Measurements from ENCODE around the gene ARHGAP31.
A peak's percentile ranks its signal among the peaks of the same experiment; 100 is the strongest.

Gene ARHGAP31

DNA sequence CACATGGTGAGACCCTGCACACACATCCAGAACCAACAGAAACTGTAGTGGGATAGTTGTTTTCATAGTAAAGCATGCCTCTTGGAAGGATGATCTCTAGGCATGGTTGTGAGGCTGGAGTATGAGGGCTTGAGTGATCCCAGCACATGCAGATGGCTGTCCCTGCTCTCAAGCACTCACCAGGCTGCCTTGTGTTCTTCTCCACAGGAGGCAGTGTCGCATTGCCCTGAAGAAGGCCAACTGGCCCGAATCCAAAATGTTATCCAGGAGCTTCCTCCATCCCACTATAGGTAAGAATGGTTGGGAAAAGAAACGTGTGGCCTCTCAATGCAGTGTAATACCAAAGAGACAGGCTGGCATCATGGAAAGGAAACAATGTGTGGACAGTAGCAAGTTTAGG is 86.5 kb downstream of the ARHGAP31 start:
- TF ChIP-seq SP1 (IDR thresholded peaks at IDR 0.05) = no peak
- ChIA-PET CTCF (interaction anchor here (0.8 kb wide), 1 partner anchor 20 kb away, joined by 3 read pairs; no protein-coding TSS in a partner anchor), POLR2A (no interaction called here)
- DNase-seq (ENCODE audit: extremely low spot score) = peak; percentile 19

DNA sequence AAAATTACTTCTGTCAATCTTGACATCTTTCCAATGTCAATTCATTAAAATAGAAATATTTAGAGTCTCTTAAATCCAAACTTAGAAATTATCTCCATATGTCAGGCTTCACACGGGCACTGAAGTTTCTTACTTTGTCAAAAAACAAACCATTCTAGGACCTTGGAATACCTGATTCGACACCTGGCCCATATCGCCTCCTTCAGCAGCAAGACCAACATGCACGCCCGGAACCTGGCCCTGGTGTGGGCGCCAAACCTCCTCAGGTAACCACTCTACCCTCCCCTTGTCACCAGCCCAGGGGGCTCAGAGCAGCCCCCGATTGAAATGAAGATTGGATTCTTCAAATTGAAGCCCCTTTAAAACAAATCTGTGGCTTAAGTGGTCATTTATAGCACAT is 88.0 kb downstream of the ARHGAP31 start:
- no peak for DNase-seq (ENCODE audit: extremely low spot score)
- TF ChIP-seq CTBP1 (IDR thresholded peaks at IDR 0.05; ENCODE audit: borderline replicate concordance) = no peak
- TF ChIP-seq, protein P1, sequence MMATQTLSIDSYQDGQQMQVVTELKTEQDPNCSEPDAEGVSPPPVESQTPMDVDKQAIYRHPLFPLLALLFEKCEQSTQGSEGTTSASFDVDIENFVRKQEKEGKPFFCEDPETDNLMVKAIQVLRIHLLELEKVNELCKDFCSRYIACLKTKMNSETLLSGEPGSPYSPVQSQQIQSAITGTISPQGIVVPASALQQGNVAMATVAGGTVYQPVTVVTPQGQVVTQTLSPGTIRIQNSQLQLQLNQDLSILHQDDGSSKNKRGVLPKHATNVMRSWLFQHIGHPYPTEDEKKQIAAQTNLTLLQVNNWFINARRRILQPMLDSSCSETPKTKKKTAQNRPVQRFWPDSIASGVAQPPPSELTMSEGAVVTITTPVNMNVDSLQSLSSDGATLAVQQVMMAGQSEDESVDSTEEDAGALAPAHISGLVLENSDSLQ (IDR thresholded peaks at IDR 0.05) = no peak
- no peak for TF ChIP-seq FOXA1 (IDR thresholded peaks at IDR 0.05)
- no peak for TF ChIP-seq HDGF (IDR thresholded peaks at IDR 0.05; ENCODE audit: borderline replicate concordance)
- TF ChIP-seq SUZ12 (IDR thresholded peaks at IDR 0.05) = no peak
- no peak for TF ChIP-seq NFRKB (IDR thresholded peaks at IDR 0.05)
- TF ChIP-seq ZNF384 (IDR thresholded peaks at IDR 0.05) = no peak
- TF ChIP-seq LEF1 (IDR thresholded peaks at IDR 0.05; ENCODE audit: borderline replicate concordance) = no peak
- TF ChIP-seq TARDBP (IDR thresholded peaks at IDR 0.05) = no peak
- no peak for TF ChIP-seq BHLHE40 (IDR thresholded peaks at IDR 0.05; ENCODE audit: borderline replicate concordance)
- no peak for TF ChIP-seq L3MBTL2 (conservative IDR thresholded peaks at IDR 0.05)
- TF ChIP-seq ELF4 (IDR thresholded peaks at IDR 0.05) = no peak
- TF ChIP-seq SP1 (IDR thresholded peaks at IDR 0.05) = no peak
- TF ChIP-seq FOXK2 (IDR thresholded peaks at IDR 0.05) = no peak
- no peak for TF ChIP-seq ARNT (IDR thresholded peaks at IDR 0.05)
- TF ChIP-seq FOXM1 (IDR thresholded peaks at IDR 0.05; ENCODE audit: borderline replicate concordance) = no peak
- CTCF ChIA-PET = no interaction called here
- POLR2A ChIA-PET = no interaction called here

DNA sequence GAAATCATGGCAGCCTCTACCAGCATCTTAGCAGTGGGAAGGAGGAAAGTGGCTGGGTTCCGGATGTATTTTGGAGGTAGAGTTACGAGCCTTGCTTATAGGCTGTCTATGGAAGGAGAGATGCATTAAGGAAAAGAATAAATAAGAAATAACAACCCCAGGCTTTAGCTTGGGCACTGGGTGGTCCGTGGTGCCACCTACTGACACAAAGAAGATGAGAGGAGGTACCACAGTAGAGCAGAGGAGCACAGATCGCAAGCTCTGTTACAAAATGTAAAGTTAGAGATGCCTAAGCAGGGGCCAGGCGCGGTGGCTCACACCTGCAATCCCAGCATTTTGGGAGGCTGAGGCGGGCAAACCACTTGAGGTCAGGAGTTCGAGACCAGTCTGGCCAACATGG is 94.4 kb downstream of the ARHGAP31 start:
- ChIA-PET CTCF (no interaction called here), POLR2A (no interaction called here)
- no peak for DNase-seq (ENCODE audit: extremely low spot score)
- TF ChIP-seq LEF1 (IDR thresholded peaks at IDR 0.05; ENCODE audit: borderline replicate concordance) (no peak), TARDBP (IDR thresholded peaks at IDR 0.05) (no peak), SUZ12 (IDR thresholded peaks at IDR 0.05) (no peak), ZNF384 (IDR thresholded peaks at IDR 0.05) (no peak), L3MBTL2 (conservative IDR thresholded peaks at IDR 0.05) (no peak), BHLHE40 (IDR thresholded peaks at IDR 0.05; ENCODE audit: borderline replicate concordance) (no peak), HDGF (IDR thresholded peaks at IDR 0.05; ENCODE audit: borderline replicate concordance) (no peak), FOXM1 (IDR thresholded peaks at IDR 0.05; ENCODE audit: borderline replicate concordance) (no peak), FOXK2 (IDR thresholded peaks at IDR 0.05) (no peak), ARNT (IDR thresholded peaks at IDR 0.05) (no peak), FOXA1 (IDR thresholded peaks at IDR 0.05) (no peak), SP1 (IDR thresholded peaks at IDR 0.05) (no peak), CTBP1 (IDR thresholded peaks at IDR 0.05; ENCODE audit: borderline replicate concordance) (no peak), ELF4 (IDR thresholded peaks at IDR 0.05) (no peak), NFRKB (IDR thresholded peaks at IDR 0.05) (no peak)
- TF ChIP-seq, protein P1 (IDR thresholded peaks at IDR 0.05) = no peak

DNA sequence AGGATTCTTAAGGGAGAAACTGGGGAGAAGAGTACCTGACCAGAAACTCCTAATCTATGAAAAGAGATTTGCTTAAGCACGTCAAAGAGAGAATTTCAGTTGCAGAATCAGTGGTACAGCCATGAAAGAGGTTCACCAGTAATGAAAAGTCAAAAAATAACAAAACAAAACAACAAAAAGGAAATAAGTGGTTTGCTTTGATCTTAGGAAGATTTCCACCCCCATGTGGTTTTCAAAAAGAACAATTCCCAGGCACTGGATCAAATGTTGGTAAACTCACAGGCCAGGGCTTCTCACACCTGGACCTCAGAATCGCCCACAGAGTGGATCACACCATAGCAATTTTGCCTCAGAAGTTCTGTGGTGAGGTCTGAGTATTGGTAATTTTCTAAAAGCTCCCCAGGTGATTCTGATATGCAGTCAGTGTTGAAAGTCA is 101.8 kb downstream of the ARHGAP31 start:
- no peak for TF ChIP-seq FOXA1 (IDR thresholded peaks at IDR 0.05)
- no peak for TF ChIP-seq FOXK2 (IDR thresholded peaks at IDR 0.05)
- no peak for TF ChIP-seq LEF1 (IDR thresholded peaks at IDR 0.05; ENCODE audit: borderline replicate concordance)
- no peak for TF ChIP-seq BHLHE40 (IDR thresholded peaks at IDR 0.05; ENCODE audit: borderline replicate concordance)
- no peak for TF ChIP-seq HDGF (IDR thresholded peaks at IDR 0.05; ENCODE audit: borderline replicate concordance)
- TF ChIP-seq ELF4 (IDR thresholded peaks at IDR 0.05) = no peak
- no peak for TF ChIP-seq SUZ12 (IDR thresholded peaks at IDR 0.05)
- TF ChIP-seq L3MBTL2 (conservative IDR thresholded peaks at IDR 0.05) = no peak
- TF ChIP-seq ARNT (IDR thresholded peaks at IDR 0.05) = no peak
- TF ChIP-seq TARDBP (IDR thresholded peaks at IDR 0.05) = no peak
- TF ChIP-seq, protein P1 (IDR thresholded peaks at IDR 0.05) = no peak
- TF ChIP-seq ZNF384 (IDR thresholded peaks at IDR 0.05) = no peak
- no peak for TF ChIP-seq CTBP1 (IDR thresholded peaks at IDR 0.05; ENCODE audit: borderline replicate concordance)
- TF ChIP-seq SP1 (IDR thresholded peaks at IDR 0.05) = no peak
- no peak for TF ChIP-seq FOXM1 (IDR thresholded peaks at IDR 0.05; ENCODE audit: borderline replicate concordance)
- TF ChIP-seq NFRKB (IDR thresholded peaks at IDR 0.05) = no peak
- CTCF ChIA-PET = no interaction called here
- POLR2A ChIA-PET = no interaction called here
- DNase-seq (ENCODE audit: extremely low spot score) = no peak

DNA sequence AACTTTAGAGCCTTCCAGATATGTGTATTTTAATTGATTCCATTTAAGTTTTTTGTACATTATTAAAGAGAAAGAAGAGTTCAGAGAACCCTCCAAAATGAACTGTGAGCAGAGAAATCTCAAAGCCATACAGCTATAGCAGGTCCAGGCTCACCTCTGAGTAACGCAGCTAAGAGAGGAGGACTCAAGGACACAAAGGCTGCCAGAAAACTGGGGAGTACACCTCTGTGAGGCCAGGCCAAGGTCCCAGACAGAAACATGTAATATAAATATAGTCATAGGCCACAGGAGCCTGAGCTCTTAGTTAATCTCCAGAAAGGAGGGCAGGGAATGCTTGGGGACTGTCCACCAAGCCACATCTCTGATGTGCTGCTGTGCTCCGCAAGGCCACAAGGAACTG is 102.7 kb downstream of the ARHGAP31 start:
- CTCF ChIA-PET = no interaction called here

More for the DNA sequence above, 102.7 kb downstream of the ARHGAP31 start:
- no peak for DNase-seq (ENCODE audit: extremely low spot score)
- POLR2A ChIA-PET = interaction anchor here (1.6 kb wide), 1 partner anchor 103 kb away, joined by 3 read pairs; the partner anchor contains the start of gene ARHGAP31
- TF ChIP-seq HDGF (IDR thresholded peaks at IDR 0.05; ENCODE audit: borderline replicate concordance) = no peak
- TF ChIP-seq, protein P1 (IDR thresholded peaks at IDR 0.05) = no peak
- no peak for TF ChIP-seq CTBP1 (IDR thresholded peaks at IDR 0.05; ENCODE audit: borderline replicate concordance)
- TF ChIP-seq LEF1 (IDR thresholded peaks at IDR 0.05; ENCODE audit: borderline replicate concordance) = no peak
- no peak for TF ChIP-seq BHLHE40 (IDR thresholded peaks at IDR 0.05; ENCODE audit: borderline replicate concordance)
- no peak for TF ChIP-seq FOXA1 (IDR thresholded peaks at IDR 0.05)
- no peak for TF ChIP-seq SUZ12 (IDR thresholded peaks at IDR 0.05)

All from HEK293T (cell line).